ENCODE results near the gene SNRNP40.
"Not testable (repeated sequence)": the region's sequence is repeated elsewhere in the genome, so short reads cannot be mapped to it uniquely, and the experiment has no call there.

Gene SNRNP40

GRCh38 chr1:31302709-31303441 is 6.3 kb upstream of the SNRNP40 start:
- H3K4me1 ChIP-seq (ENCODE audit: insufficient read depth, low read length): no peaks in the 10 kb centered on the region
- H3K36me3 ChIP-seq (ENCODE audit: insufficient read depth, low read length): no peaks in the 10 kb centered on the region

DNA sequence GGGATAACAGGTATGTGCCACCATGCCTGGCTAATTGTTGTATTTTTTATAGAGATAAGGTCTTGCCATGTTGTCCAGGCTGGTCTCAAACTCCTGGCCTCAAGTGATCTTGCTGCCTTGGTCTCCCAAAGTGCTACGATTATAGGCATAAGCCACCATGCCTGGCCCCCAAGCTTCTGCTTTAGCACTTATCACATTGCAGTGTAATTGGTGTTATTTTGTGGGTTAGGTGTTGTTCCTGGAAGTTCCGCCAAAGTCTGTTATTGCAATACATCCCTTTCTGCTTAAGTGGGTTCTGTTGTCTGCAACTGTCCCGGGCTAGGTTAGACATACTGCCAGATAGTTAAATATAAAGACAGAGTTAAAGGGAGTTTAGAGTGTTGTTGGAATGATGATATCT is 3.6 kb upstream of the SNRNP40 start:
- Histone ChIP-seq H3K9me3 (ENCODE audit: control insufficient read depth, insufficient read depth, low read length) (no peaks in the 10 kb centered on the region), H3K9ac (ENCODE audit: low read depth, low read length) (no peak overlapping the region), H3K36me3 (ENCODE audit: insufficient read depth, low read length) (0 out of 2 replicates have a peak, but pooled peaks cover under 1% of the 10 kb centered on the region)

More at GRCh38 chr1:31302709-31303441, 6.3 kb upstream of the SNRNP40 start:
- Histone ChIP-seq H3K9ac (ENCODE audit: low read depth, low read length) (no peak overlapping the region), H3K9me3 (ENCODE audit: control insufficient read depth, insufficient read depth, low read length) (no peaks in the 10 kb centered on the region)

GRCh38 chr1:31299365-31299764 is 2.8 kb upstream of the SNRNP40 start:
- H3K9ac ChIP-seq (ENCODE audit: low read depth, low read length): no peak overlapping the region
- no peaks in the 10 kb centered on the region for H3K4me1 ChIP-seq (ENCODE audit: insufficient read depth, low read length)
- H3K36me3 ChIP-seq (ENCODE audit: insufficient read depth, low read length): 0 out of 2 replicates have a peak, but pooled peaks cover 4% of the 10 kb centered on the region
- no peaks in the 10 kb centered on the region for H3K9me3 ChIP-seq (ENCODE audit: control insufficient read depth, insufficient read depth, low read length)

More for the DNA sequence above, 3.6 kb upstream of the SNRNP40 start:
- H3K4me1 ChIP-seq (ENCODE audit: insufficient read depth, low read length): no peaks in the 10 kb centered on the region

- Histone ChIP-seq H3K9me3 (ENCODE audit: control insufficient read depth, insufficient read depth, low read length) (no peaks in the 10 kb centered on the region), H3K9ac (ENCODE audit: low read depth, low read length) (peak overlapping the region; percentile 84), H3K36me3 (ENCODE audit: insufficient read depth, low read length) (peaks cover 16% of the 10 kb centered on the region), H3K4me1 (ENCODE audit: insufficient read depth, low read length) (no peaks in the 10 kb centered on the region)
These were observed 974 bp upstream of the SNRNP40 start for GRCh38 chr1:31297277-31298247.

DNA sequence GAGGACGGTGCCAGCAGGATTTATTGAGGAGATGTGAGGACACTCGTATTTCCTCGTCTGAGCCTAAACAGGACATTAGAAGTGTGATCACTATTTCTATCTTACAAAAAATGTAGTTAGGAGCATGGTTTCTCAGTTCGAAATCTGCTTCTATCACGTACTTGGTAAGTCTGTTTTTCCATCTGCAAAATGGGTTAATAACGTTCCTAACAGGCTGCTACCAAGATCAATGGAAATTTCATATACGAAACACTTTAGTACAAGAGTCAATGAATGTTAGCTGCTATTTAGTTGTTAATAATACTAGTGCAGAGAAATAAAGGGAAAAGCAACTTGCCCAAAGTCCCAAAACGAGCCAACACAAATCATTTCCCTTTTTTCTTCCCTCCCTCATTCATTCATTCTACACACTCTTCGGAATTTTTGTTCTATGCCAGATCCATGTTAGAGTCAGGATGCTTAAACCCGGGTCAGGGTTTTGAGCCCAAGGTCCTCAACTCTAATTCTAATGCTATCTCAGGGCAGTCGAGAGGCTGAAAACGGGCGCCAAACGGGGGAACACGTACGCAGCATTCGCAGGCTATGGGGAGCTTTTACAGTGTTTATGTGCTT is 608 bp downstream of the SNRNP40 start:
- no peaks in the 10 kb centered on the region for H3K9me3 ChIP-seq (ENCODE audit: control insufficient read depth, insufficient read depth, low read length)
- peaks cover 27% of the 10 kb centered on the region for H3K36me3 ChIP-seq (ENCODE audit: insufficient read depth, low read length)
- peak overlapping the region; percentile 84 for H3K9ac ChIP-seq (ENCODE audit: low read depth, low read length)
- no peaks in the 10 kb centered on the region for H3K4me1 ChIP-seq (ENCODE audit: insufficient read depth, low read length)

DNA sequence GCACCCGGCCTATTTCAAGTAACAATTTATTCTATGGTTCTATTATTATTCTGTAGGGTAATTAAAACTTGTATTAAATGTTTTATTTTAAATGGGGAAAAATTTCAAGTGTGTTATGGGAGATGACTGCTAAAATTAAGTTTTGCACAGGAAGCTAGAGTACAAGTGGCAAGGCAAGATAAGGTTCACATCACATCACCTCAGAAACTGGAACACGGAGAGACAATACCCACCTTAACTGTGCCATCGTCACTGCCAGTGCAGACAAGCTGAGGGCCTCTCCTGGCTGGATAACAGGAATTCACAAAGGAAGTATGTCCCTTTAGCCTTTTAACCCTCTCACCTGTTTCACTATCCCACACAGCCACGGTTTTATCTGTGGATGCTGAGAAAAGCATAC is 7.6 kb downstream of the SNRNP40 start:
- H3K4me1 ChIP-seq (ENCODE audit: insufficient read depth, low read length): no peaks in the 10 kb centered on the region
- peaks cover 42% of the 10 kb centered on the region for H3K36me3 ChIP-seq (ENCODE audit: insufficient read depth, low read length)
- H3K9ac ChIP-seq (ENCODE audit: low read depth, low read length): no peak overlapping the region
- H3K9me3 ChIP-seq (ENCODE audit: control insufficient read depth, insufficient read depth, low read length): no peaks in the 10 kb centered on the region

DNA sequence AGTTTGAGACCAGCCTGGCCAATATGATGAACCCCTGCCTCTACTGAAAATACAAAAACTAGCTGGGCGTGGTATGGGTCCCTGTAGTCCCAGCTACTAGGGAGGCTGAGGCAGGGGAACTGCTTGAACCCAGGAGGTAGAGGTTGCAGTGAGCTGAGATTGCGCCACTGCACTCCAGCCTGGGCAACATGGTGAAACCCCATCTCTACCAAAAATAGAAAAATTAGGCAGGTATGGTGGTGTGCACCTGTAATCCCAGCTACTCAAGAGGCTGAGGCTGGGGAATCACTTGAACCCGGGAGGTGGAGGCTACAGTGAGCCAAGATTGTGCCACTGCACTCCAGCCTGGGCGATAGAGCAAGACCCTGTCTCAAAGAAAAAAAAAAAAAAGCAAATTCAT is 8.8 kb downstream of the SNRNP40 start:
- H3K36me3 ChIP-seq (ENCODE audit: insufficient read depth, low read length): peaks cover 33% of the 10 kb centered on the region
- not testable (repeated sequence) for H3K9me3 ChIP-seq (ENCODE audit: control insufficient read depth, insufficient read depth, low read length); H3K4me1 ChIP-seq (ENCODE audit: insufficient read depth, low read length); H3K9ac ChIP-seq (ENCODE audit: low read depth, low read length)

GRCh38 chr1:31282426-31282825 is 14.2 kb downstream of the SNRNP40 start:
- not testable (repeated sequence) for H3K9ac ChIP-seq (ENCODE audit: low read depth, low read length); H3K4me1 ChIP-seq (ENCODE audit: insufficient read depth, low read length); H3K9me3 ChIP-seq (ENCODE audit: control insufficient read depth, insufficient read depth, low read length)
- peaks cover 36% of the 10 kb centered on the region for H3K36me3 ChIP-seq (ENCODE audit: insufficient read depth, low read length)

GRCh38 chr1:31273619-31274018 is 23.0 kb downstream of the SNRNP40 start:
- no peak overlapping the region for H3K9ac ChIP-seq (ENCODE audit: low read depth, low read length)
- H3K9me3 ChIP-seq (ENCODE audit: control insufficient read depth, insufficient read depth, low read length): no peaks in the 10 kb centered on the region
- H3K4me1 ChIP-seq (ENCODE audit: insufficient read depth, low read length): no peaks in the 10 kb centered on the region
- H3K36me3 ChIP-seq (ENCODE audit: insufficient read depth, low read length): peaks cover 46% of the 10 kb centered on the region

GRCh38 chr1:31272369-31272768 is 24.2 kb downstream of the SNRNP40 start:
- Histone ChIP-seq H3K9ac (ENCODE audit: low read depth, low read length) (no peak overlapping the region), H3K9me3 (ENCODE audit: control insufficient read depth, insufficient read depth, low read length) (no peaks in the 10 kb centered on the region), H3K36me3 (ENCODE audit: insufficient read depth, low read length) (peaks cover 45% of the 10 kb centered on the region), H3K4me1 (ENCODE audit: insufficient read depth, low read length) (no peaks in the 10 kb centered on the region)

DNA sequence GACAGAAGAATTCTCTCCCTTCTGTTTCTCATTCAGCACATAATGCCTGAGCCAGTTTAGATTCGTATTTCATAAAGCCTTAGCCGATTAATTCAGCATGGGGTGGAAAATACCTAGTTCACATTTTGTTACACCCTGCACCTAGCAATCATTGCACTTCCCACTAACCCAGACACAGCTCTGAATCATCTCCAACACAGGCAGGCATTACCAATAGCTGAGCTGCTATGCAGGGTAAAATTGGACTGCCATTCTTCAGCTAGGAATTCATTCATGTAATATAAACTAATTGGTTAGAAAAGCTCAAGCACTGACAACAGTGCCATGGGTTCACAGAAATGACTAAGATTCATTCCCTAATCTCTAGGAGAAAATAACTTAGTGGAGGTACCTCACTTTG is 30.0 kb downstream of the SNRNP40 start:
- Histone ChIP-seq H3K9me3 (ENCODE audit: control insufficient read depth, insufficient read depth, low read length) (no peaks in the 10 kb centered on the region), H3K9ac (ENCODE audit: low read depth, low read length) (no peak overlapping the region), H3K4me1 (ENCODE audit: insufficient read depth, low read length) (no peaks in the 10 kb centered on the region), H3K36me3 (ENCODE audit: insufficient read depth, low read length) (peaks cover 47% of the 10 kb centered on the region)

DNA sequence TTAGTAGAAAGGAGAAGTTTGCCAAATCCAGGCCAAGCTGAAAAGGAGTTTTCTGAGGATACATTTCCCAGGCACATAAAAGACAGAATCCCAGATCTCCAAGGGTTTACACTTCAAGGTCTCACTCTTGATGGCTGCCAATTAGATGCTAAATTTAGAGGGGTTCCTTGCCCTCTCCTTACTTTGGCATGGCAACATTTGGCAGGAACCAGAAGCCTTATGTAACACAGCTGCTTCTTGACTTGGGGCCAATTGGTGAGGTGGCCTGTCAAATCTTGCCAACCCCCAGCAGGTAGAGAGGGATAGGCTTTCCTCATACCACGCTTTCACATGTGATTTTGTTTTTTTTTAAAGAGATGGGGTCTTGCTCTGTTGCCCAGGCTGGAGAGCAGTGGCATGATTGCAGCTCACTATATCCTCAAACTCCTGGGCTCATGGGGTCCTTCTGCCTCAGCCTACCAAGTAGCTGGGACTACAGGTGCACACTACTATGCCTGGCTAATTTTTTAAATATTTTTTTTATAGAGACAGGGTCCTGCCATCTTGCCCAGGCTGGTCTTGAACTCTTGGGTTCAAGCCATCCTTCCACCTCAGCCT is 31.7 kb downstream of the SNRNP40 start:
- Histone ChIP-seq H3K4me1 (ENCODE audit: insufficient read depth, low read length) (no peaks in the 10 kb centered on the region), H3K36me3 (ENCODE audit: insufficient read depth, low read length) (peaks cover 40% of the 10 kb centered on the region), H3K9ac (ENCODE audit: low read depth, low read length) (no peak overlapping the region), H3K9me3 (ENCODE audit: control insufficient read depth, insufficient read depth, low read length) (no peaks in the 10 kb centered on the region)

DNA sequence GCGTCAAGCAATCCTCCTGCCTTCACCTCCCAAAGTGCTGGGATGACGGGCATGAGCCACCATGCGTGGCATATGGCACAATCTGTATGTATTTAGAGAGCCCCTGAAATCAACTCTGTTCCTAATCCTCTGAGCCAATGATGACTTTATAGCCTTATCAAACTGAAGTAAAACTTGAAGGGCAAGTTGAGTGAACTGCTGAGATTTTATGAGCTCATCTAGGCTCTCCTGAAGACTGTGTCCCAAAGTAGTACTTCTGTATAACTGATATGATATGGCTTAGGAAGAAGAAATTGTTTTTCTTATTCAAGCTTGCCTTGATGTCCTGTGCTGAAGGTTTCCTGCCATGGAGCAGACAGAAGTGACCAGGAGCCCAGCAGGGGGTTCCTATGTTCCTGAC is 33.2 kb downstream of the SNRNP40 start:
- H3K9me3 ChIP-seq (ENCODE audit: control insufficient read depth, insufficient read depth, low read length): no peaks in the 10 kb centered on the region
- no peak overlapping the region for H3K9ac ChIP-seq (ENCODE audit: low read depth, low read length)
- H3K4me1 ChIP-seq (ENCODE audit: insufficient read depth, low read length): no peaks in the 10 kb centered on the region
- H3K36me3 ChIP-seq (ENCODE audit: insufficient read depth, low read length): peaks cover 39% of the 10 kb centered on the region

DNA sequence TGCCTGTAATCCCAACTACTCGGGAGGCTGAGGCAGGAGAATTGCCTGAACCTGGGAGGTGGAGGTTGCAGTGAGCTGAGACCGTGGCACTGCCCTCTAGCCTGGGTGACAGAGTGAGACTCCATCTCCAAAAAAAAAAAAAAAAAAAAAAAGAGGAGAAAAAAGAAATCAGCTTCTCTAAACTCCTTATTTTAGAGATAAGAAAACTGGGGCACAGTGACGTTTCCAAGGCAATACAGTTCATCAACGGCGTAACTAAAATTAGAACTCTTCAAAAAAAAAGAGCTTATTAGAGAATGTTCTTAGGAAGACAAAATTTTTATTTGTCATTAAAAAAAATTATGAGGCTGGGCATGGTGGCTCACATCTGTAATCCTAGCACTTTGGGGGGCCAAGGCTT is 34.2 kb downstream of the SNRNP40 start:
- H3K9ac ChIP-seq (ENCODE audit: low read depth, low read length): not testable (repeated sequence)
- H3K36me3 ChIP-seq (ENCODE audit: insufficient read depth, low read length): peaks cover 38% of the 10 kb centered on the region

More for the DNA sequence above, 34.2 kb downstream of the SNRNP40 start:
- H3K4me1 ChIP-seq (ENCODE audit: insufficient read depth, low read length); H3K9me3 ChIP-seq (ENCODE audit: control insufficient read depth, insufficient read depth, low read length): not testable (repeated sequence)

Measured in ES-I3 (cell line).